Measurements from ENCODE around the gene SLAMF6. TPM values are rescaled to one million over a fixed set of nuclear protein-coding genes. Genes with fewer than 3 reads are reported as not detected.
A peak's percentile ranks its signal among the peaks of the same experiment; 100 is the strongest.
"Not testable (repeated sequence)": the region's sequence is repeated elsewhere in the genome, so short reads cannot be mapped to it uniquely, and the experiment has no call there.

The SLAMF6 gene
- total and polyA plus RNA-seq, 10 of the 15 experiments (the other 5 are each of a cell fraction or from before 2014, with no cell fraction given) = 20.5 to 89.6 (median 36.5) TPM

- RAD21 ChIA-PET (ENCODE audit: unreplicated experiment) = interaction anchor here (1.0 to 2.6 kb wide), 3 partner anchors 11 to 92 kb away, joined by 3 to 8 read pairs (median 3); no protein-coding TSS in a partner anchor
- FAIRE-seq; H3K4me2 ChIP-seq (ENCODE audit: control insufficient read depth, insufficient read depth); H3K4me3 ChIP-seq; H3K36me3 ChIP-seq (ENCODE audit: control insufficient read depth in 2 of 2, insufficient read depth in 2 of 2, low read length in 1 of 2); H3K4me1 ChIP-seq (ENCODE audit: control insufficient read depth, insufficient read depth, low read length); DNase-seq (ENCODE audit: low read depth, low spot score); H3K9ac ChIP-seq (ENCODE audit: control insufficient read depth, insufficient read depth, low read length); BruUV-seq (replicated peaks); H3K27ac ChIP-seq (ENCODE audit: control insufficient read depth, insufficient read depth); H3K9me3 ChIP-seq (replicated peaks; ENCODE audit: control insufficient read depth, insufficient read depth, low read length); H4K20me1 ChIP-seq (ENCODE audit: control insufficient read depth, insufficient read depth); H3K27me3 ChIP-seq (replicated peaks in 1 of 2; ENCODE audit: control insufficient read depth in 2 of 2, insufficient read depth in 2 of 2, low read length in 1 of 2); H2AFZ ChIP-seq (ENCODE audit: control insufficient read depth, low read depth, low read length); H3K79me2 ChIP-seq (ENCODE audit: control insufficient read depth, insufficient read depth, low read length); in situ Hi-C loops (cut with MboI); ATAC-seq; intact Hi-C loops (cut with micrococcal nuclease; ENCODE audit: unreplicated experiment): not testable (repeated sequence)
- SMC1A ChIA-PET (ENCODE audit: uncharacterized antibody, unreplicated experiment) = interaction anchor here (0.9 to 10.2 kb wide), 6 partner anchors 10 to 99 kb away, joined by 3 to 178 read pairs (median 4); no protein-coding TSS in a partner anchor
- POLR2A ChIA-PET = interaction anchor here (0.6 to 2.4 kb wide), 3 partner anchors 9 to 86 kb away, joined by 3 to 6 read pairs (median 4); no protein-coding TSS in a partner anchor
- CTCF ChIA-PET = interaction anchor here (1.1 to 1.5 kb wide), 3 partner anchors 14 to 152 kb away, joined by 3 to 4 read pairs (median 3); no protein-coding TSS in a partner anchor
- 57% methylated on average over 7 of the region's 7 CpGs for WGBS (ENCODE audit: insufficient coverage, insufficient replicate concordance, low lambda C conversion rate, missing lambda C conversion rate)
Observed at GRCh38 chr1:160529401-160529952, 6.4 kb upstream of the SLAMF6 start.

DNA sequence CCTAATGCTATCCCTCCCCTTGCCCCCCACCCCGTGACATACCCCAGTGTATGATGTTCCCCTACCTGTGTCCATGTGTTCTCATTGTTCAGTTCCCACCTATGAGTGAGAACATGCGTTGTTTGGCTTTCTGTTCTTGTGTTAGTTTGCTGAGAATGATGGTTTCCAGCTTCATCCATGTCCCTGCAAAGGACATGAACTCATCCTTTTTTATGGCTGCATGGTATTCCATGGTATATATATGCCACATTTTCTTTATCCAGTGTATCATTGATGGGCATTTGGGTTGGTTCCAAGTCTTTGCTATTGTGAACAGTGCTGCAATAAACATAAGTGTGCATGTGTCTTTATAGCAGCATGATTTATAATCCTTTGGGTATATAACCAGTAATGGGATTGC is 734 bp upstream of the SLAMF6 start:
- TF ChIP-seq ZNF217 (IDR thresholded peaks at IDR 0.05) = 0 out of 2 replicates have a peak, but pooled peaks have one; percentile 29
- H3K4me1 ChIP-seq (ENCODE audit: control insufficient read depth, insufficient read depth, low read length); BruUV-seq (replicated peaks); H3K4me2 ChIP-seq (ENCODE audit: control insufficient read depth, insufficient read depth); in situ Hi-C loops (cut with MboI); FAIRE-seq; H2AFZ ChIP-seq (ENCODE audit: control insufficient read depth, low read depth, low read length); DNase-seq (ENCODE audit: low read depth, low spot score); H3K9ac ChIP-seq (ENCODE audit: control insufficient read depth, insufficient read depth, low read length); H3K4me3 ChIP-seq; H3K27ac ChIP-seq (ENCODE audit: control insufficient read depth, insufficient read depth); H4K20me1 ChIP-seq (ENCODE audit: control insufficient read depth, insufficient read depth); H3K27me3 ChIP-seq (replicated peaks in 1 of 2; ENCODE audit: control insufficient read depth in 2 of 2, insufficient read depth in 2 of 2, low read length in 1 of 2); H3K9me3 ChIP-seq (replicated peaks; ENCODE audit: control insufficient read depth, insufficient read depth, low read length); ATAC-seq; H3K36me3 ChIP-seq (ENCODE audit: control insufficient read depth in 2 of 2, insufficient read depth in 2 of 2, low read length in 1 of 2): not testable (repeated sequence)
- POLR2A ChIA-PET = interaction anchor here (0.6 to 3.8 kb wide), 9 partner anchors 13 to 149 kb away, joined by 3 to 34 read pairs (median 6); no protein-coding TSS in a partner anchor
- RAD21 ChIA-PET (ENCODE audit: unreplicated experiment) = interaction anchor here (0.7 to 4.5 kb wide), 7 partner anchors 18 to 104 kb away, joined by 3 to 76 read pairs (median 16); no protein-coding TSS in a partner anchor
- H3K79me2 ChIP-seq (ENCODE audit: control insufficient read depth, insufficient read depth, low read length) = peaks cover 44% of the 10 kb centered on the region
- SMC1A ChIA-PET (ENCODE audit: uncharacterized antibody, unreplicated experiment) = interaction anchor here (0.7 to 10.2 kb wide), 16 partner anchors 10 to 95 kb away, joined by 3 to 178 read pairs (median 6); no protein-coding TSS in a partner anchor
- WGBS (ENCODE audit: insufficient coverage, insufficient replicate concordance, low lambda C conversion rate, missing lambda C conversion rate) = 81% methylated on average over 1 of the region's 2 CpGs
- CTCF ChIA-PET = interaction anchor here (0.6 to 3.6 kb wide), 10 partner anchors 9 to 110 kb away, joined by 3 to 25 read pairs (median 4); no protein-coding TSS in a partner anchor
- intact Hi-C loops (cut with micrococcal nuclease; ENCODE audit: unreplicated experiment) = loop anchor here (5.0 kb wide), 1 partner anchor 71 kb away; no protein-coding TSS in a partner anchor
